HG03460 (cell line): ENCODE measurements around the gene TUBB1.

ENCODE experiments used
- ATAC-seq: cut with Tn5 transposase; IDR thresholded peaks from one replicate; pipeline ENCODE4 v1.9.1; 2021; ENCODE audit not compliant: unreplicated experiment

TUBB1 gene

DNA sequence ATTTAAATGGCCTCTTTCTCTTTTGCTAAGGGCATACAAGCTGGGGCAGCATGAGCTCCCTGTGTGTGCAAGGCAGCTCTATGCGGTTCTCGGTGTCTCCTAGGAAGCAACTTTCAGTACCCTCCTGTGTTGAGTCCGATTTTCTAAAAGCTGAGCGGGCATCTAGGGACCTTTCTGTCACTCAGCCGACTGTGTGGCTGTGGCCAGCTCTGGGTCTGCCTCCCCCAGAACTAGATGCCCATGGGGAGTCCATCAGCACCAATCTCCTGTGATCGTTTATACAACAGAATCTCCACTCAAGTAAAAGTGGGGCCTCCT, 30.7 kb upstream of the TUBB1 start:
- no peak for ATAC-seq

DNA sequence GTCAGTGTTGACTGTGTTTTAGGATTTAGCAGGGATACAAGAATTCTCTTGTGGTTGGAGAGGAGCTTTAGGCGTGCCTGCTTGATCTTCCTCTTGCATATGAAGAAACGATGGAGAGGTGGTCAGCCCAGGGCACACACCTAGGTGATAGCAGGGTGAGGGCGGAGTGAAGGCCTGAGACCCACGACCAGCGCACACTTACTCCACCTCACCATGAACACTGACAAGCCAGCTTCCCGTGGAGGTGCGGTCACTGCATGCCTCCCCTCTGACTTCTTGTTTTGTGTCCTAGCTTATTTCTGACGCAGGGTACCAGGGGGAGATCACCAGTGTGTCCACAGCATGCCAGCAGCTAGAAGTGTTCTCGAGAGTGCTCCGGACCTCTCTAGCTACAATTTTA, 30.0 kb upstream of the TUBB1 start:
- no peak for ATAC-seq

DNA sequence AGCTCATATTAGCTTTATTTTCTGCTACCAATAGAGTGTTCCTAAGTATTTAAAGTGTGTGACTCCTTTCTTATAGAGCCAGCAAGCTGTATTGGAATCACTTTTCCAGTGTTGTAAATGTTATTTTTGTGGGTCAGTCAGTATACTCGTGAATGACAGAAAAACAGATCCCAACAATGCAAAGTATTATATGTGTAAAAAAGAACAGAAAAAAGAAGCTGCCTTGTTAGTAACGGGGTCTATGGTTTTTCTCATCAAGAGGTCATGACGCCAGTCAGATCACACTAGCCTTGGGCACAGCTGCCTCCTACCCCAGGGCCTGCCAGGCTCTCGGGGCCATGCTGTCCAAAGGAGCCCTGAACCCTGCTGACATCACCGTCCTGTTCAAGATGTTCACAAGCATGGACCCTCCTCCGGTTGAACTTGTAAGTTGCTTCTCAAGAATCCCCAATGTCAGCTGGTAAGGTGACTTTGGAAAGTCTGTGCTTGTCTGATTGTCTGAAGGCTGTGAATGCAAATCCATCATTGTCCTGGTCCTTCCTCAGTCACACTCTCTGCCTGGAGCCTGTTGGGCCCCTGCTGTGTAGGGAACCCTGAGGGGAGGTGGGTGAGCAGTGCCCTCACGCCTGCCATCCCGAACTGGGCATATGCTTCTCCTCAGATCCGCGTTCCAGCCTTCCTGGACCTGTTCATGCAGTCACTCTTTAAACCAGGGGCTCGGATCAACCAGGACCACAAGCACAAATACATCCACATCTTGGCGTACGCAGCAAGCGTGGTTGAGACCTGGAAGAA, 28.4 kb upstream of the TUBB1 start:
- no peak for ATAC-seq

DNA sequence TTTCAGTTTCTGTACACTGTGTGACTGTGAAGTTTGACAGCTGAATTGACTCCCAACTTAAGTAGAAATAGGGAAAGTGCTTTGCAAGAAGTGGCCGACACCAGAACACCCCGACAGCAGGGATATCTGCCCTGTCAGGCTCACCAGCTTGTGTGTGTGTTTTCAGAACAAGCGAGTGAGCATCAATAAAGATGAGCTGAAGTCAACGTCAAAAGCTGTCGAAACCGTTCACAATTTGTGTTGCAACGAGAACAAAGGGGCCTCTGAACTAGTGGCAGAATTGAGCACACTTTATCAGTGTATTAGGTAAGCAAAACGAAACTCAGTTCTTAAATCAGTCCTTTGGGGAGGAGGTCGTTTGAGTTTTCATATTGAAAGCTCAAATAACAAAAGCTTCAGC, 27.5 kb upstream of the TUBB1 start:
- no peak for ATAC-seq

DNA sequence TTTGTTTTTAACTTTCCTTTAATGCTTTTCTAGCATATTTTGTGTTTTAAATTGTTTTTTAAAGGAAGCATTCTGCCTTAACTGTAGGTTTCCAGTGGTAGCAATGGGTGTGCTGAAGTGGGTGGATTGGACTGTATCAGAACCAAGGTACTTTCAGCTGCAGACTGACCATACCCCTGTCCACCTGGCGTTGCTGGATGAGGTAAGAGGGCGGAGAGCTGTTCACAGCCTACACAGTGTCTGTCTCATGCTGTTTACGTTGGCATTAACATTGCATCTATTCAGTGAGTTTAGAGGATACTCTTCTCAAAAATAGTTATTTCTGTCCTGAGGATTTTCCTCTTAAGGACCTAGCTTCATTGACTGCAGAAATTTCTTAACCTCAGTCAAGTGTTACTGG, 26.3 kb upstream of the TUBB1 start:
- no peak for ATAC-seq

DNA sequence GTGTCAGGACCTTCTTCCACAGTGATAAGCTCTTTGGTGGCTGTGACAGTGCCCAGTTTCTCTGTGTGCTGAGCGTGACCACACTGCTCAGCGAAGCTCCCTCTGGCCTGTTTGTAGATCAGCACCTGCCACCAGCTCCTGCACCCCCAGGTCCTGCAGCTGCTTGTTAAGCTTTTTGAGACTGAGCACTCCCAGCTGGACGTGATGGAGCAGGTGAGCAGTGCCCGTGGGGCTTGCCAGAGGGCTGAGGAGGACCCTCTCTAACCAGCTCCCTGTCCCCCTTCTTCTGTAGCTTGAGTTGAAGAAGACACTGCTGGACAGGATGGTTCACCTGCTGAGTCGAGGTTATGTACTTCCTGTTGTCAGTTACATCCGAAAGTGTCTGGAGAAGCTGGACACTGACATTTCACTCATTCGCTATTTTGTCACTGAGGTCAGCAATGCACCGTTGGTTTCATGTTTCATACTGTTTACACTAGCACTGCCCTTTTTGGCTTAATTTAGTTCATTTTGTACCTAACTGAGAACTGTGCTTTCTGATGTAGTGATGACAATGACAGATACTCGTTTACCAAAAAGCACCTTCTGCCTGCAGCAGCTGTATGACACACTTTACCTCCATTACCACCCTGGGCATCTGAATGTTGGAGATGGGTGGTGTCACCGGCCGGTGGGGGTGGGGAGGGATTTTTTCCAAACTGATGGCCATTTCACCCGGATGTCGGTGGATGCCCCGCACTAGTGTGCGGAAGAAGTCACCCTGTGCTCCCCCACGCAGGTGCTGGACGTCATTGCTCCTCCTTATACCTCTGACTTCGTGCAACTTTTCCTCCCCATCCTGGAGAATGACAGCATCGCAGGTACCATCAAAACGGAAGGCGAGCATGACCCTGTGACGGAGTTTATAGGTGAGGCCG, 25.6 kb upstream of the TUBB1 start:
- ATAC-seq = no peak

DNA sequence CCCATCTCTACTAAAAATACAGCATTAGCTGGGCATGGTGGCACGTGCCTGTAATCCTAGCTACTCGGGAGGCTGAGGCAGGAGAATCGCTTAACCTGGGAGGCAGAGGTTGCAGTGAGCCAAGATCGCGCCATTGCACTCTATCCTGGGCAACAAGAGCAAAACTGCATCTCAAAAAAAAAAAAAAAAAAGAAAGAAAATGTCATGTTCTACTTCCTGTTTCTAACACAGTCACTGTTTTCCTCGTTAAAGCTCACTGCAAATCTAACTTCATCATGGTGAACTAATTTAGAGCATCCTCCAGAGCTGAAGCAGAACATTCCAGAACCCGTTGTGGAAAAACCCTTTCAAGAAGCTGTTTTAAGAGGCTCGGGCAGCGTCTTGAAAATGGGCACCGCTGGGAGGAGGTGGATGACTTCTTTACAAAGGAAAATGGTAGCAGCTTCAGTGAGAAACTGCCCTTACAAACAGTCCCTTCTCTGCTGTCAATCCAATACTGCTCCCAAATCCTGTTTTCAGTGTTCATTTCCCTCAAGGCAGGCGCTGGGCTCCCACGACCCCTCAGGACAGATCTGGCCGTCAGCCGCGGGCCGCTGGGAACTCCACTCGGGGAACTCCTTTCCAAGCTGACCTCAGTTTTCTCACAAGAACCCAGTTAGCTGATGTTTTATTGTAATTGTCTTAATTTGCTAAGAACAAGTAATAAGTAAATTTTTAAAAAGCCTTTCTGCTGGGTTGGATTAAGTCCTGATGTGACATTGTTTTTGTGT, 24.7 kb upstream of the TUBB1 start:
- no peak for ATAC-seq

DNA sequence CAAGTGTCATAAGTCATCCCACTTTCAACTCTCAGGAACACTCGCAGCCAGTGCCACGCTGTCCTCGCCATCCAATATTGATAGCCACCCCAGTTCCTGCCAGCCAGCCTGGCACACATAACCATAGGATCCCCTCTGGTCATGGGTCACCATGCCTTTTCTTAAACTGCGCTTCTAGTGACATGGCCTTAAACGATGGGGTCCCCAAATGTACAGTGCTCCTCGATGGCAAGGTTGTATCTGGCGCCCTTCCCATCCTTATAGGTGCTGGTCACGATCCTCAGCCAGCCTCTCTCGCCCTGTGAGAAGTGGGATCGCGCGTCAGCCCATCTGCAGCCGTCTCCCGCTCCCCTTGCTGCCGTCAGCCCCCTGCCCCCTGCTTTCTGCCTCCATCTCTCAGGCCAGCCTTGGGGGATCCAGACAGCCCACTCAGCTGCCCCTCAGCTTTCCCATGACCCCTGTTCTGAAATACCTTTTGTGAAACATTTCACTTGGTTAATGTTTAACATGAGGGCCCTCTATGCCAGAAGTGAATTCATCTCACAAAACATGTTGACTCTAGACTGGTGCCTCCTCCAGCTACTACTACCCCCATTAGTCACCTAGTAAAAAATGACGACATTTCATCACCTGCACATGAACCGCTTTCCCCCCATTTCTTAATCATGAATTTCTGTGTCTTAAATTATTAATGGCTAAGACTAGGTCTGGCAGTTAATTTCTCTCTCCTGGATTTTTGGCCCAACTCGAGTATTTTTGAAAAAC, 23.6 kb upstream of the TUBB1 start:
- ATAC-seq = no peak

DNA sequence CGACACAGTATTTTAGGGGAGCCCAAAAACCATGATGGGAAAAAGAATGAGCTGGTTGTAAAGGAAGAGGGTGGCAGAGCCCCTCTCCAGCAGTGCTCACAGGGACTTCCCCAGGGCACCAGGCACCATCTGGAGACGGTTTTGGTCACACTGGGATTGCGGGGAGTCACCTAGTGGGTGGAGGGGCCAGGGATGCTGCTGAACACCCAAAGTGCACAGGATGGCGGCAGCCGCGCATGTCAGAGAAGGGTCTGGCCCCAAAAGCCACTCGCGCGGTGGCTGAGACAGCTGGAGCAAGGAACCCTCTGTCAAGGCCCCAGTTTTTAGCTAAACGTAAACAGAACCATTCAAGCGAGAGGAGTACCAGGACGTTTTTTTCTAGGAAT, 23.0 kb upstream of the TUBB1 start:
- ATAC-seq = no peak

DNA sequence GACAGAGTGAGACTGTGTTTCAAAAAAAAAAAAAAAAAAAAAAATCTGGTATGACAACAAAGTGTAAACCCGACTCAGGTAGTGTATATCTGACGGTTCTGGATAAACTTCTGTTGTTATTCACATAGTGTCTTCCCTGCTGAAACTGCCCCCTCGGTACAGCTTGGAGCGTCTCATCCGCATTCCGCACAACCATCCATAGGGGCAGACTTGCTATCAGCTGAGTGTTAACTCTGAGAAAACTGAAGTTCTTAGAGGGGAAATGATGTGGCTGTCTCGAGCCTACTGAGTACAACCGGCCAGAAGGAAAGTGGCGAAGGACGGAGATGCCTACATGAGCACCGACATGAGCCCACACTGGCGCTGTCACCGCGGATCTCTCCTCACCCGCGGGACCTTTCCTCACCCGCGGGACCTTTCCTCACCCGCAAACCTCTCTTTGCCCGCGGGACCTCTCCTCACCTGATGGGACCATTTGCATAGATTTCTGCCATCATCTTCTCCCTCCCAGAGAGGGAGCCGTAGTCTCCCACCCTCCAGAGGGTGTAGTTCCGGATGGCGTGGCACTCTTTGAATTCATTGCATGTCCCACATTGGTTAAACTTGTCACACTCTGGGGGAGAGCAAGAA, 22.0 kb upstream of the TUBB1 start:
- ATAC-seq = no peak

DNA sequence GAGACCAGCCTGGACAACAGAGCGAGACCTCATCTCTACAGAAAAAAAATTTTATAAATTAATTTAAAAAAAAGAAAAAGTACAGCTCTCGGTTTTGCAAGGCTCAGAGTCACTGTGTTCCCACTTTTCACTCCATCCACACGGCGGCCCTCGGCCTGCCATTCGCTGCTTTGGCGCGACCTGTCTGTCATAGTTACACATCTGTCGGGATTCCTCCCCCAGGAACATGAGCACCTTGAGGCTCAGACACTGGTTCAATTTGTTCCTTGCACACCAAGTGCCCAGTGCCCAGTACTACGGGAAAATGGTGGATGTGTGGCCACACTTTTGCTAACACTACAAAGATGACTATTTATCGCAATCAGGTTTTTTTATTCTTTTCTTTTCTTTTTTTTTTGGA, 20.6 kb upstream of the TUBB1 start:
- no peak for ATAC-seq

DNA sequence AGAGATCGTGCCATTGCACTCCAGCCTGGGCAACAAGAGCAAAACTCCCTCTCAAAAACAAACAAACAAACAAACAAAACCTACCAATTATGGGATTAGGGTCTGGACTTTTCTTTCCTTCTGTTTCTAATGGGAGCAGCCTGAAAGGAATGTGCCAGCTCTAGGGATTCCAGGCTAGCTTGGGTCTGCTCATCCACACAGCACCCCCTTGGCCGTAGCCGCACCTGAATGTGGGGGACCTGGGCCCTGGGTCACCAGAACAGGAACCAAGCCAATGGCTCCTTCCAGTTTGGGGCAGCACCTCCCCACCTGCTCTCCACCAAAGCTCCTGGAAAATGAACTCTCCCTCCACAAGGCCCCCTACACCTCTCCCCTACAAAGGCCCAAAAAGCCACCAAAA, 18.9 kb upstream of the TUBB1 start:
- ATAC-seq = no peak

DNA sequence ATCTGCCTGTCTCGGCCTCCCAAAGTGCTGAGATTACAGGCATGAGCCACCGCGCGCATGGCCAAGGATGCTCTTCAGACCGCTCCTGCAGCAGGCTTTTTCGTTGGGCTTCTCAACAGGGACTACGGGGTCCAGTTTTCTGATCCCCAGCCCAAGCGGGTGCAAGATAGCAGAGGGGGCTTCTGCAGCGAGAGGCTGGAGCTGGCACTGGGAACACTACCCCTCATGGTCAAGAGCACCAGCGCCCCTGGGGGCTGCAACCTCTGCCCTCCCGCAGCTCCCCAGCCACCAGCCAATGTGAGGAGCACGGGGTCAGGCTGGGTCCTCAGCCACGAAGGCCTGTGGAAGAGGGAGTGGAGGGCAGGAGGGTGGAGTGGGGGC, 18.2 kb upstream of the TUBB1 start:
- no peak for ATAC-seq

DNA sequence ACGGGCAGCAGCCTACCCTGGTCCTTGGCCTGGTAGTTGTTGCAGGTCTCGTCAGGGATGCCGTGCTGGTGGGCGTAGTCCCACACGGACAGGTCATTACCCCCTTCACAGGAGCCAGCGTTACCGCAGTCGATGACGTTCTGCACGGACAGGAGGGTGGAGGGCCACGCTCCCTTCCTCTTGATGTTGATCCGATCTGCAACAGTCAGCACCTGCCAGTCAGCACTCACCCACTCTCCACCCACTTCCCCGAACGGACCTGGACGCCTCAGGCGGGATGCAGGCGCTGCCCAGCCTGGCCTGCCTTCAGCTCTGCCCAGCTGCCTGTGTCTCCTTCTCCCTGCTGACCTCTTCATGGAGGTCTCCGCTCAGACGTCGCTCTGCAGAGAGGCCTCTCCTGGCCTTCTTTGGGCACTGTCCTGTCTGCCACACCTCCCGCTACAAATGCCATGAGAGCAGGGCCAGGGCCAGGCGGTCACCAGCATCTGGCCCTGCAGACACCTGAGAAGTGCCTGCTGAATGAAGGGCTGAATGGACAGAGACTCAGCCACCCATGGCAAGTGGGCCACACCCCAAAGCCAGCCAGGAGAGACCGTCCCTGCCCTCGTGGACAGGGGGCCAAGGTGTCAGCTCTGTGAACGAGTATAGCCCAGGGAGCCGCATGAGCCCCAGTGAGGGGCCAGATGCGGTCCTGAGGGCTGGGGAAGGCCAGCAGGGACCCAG, 17.6 kb upstream of the TUBB1 start:
- ATAC-seq = no peak

DNA sequence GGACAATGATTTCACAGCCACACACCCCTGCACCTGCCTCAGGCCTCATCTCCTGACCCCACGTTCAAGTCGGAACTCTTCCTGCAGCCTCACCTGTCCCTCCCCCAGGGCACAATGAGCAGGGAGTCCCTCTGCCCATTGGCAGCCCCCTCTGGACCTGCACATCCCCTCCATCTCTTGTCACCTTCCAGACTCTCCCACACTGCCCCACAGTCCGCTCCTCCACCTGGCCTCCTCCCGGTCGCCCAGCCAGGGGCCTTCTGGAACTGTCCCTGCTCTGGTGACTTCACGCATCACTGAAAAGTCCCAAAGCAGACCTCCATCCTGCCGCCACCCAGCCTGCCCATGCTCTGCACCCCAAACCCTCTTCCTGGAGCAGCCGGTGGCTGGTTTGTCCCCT, 16.8 kb upstream of the TUBB1 start:
- no peak for ATAC-seq

DNA sequence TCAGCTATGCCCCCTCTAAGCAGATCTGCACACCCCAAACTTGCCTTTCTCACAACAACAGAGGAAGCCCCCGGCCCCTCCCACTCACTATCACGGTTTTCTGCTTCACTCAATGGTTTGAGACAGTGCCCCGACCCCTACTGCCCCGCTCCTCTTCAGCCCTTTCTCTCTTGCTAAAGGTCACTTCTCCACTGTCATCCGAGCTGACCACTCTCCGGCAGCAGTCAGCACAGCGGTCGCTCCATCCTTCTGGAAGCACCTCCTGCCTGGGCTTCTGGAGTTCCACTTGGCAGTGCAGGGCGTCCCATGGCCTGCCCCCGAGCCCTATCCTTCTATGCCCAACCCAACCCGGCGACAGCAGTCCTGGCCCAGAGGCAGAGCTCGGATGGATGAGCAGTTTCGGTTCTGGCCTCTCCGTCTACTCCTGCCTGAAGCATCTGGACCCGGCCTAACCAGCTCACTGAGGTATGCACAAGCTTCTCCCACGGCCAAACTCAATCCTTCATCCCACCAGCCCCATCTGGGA, 16.3 kb upstream of the TUBB1 start:
- no peak for ATAC-seq

DNA sequence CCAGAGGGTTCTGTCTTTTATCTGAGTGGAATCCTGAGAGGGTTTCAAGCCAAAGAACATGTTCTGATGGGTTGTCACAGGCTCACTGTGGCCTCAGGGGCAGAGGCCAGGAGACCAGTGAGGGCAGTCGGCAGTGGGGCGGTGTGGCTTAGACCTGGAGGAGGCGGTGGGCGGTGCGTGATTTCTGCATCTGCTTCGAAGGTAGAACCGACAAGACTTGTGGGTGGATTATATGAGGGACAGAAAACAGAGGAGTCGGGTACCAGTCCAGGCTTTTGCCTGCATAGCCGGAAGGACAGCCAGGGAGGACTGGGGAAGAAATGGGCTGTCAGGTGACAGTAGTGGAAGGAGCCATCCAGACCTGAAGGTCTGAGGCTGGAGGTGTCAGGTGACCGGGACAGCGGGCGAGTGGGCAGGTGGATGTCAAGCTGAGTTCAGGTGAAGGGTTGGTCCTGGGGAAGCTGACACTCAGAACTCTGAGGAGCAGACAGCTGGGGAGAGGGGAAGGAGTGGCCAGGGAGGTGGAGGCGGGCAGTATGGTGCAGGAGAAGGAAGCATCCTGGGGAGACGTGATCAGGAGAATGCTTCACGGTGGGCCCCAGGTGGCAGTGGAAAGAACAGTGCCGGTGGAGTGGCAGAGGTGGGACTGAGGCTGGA, 15.3 kb upstream of the TUBB1 start:
- no peak for ATAC-seq

DNA sequence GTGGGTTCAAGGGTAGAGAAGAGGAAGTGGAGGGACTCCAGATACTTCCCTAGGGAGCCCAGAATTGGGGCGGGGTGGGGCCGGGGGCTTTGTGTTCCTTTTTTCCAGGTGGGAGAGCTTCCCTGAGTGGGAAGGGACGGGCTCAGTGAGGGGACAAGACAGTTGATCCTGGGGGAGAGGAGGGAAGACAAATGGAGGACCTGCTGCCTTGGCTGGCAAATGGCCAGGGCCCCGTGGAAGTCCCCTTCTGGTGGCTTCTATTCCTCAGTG, 14.8 kb upstream of the TUBB1 start:
- ATAC-seq = no peak

DNA sequence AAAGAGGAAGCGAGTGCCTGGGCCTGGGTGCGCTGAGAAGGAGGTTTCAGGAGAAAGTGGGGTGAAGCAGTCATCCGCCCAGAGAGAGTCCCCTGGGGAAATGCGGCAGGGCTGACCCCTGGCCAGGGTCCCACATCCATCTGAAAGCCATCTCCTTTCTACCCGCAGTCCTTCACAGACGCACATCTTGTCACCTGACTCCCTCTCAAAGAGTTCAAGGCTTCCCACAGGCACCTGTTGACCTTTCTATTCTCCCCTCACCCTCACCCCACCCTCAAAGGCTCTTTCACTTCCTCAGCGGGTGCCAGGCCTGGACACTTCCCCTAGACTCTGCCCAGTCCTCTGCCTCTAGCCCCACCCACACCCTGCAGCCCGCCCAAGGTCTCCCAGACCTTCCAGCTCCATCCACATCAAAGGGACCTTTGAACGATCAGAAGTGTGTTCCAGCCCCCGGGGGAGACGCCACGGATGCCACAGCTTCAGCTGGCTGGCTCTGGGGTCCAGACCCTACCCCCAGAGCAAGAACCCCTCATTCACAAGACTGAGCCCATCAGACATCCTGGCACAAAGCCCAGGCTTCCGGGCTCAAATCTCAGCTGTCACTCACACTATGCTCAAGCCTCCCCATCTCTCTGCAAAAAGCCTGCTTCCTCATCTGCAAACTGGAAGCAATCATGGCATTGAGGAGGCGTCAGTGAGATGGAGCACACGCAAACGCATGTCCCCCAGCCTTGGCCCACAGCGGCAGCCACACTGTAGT, 14.3 kb upstream of the TUBB1 start:
- peak; percentile 58 for ATAC-seq
